HT-29 (cell line): ENCODE measurements around the gene CDH23. TPM values are rescaled to one million over a fixed set of nuclear protein-coding genes. Genes with fewer than 3 reads are reported as not detected.
A peak's percentile ranks its signal among the peaks of the same experiment; 100 is the strongest.

Experiments used
- DNase-seq: peaks from one replicate; pipeline ENCODE4 v3.0.0-alpha.2; 2015; ENCODE audit warnings: low spot score
- total RNA-seq: library from RNA; depleted of rRNA; stranded (reverse); fragments of >200 nt; shearing (Covaris generic); gene quantifications from 2 replicates; pipeline ENCODE4 v1.2.3, GENCODE V29; 2014

The CDH23 gene
- total RNA-seq, 1 experiment from 2014 or later = 0.05 TPM

- no peak for DNase-seq
Measured at GRCh38 chr10:71684356-71685173, 287.8 kb downstream of the CDH23 start.

- no peak for DNase-seq
Measured at GRCh38 chr10:71685554-71686232, 289.0 kb downstream of the CDH23 start.

- DNase-seq = no peak
Measured at GRCh38 chr10:71687077-71687476, 290.4 kb downstream of the CDH23 start.

GRCh38 chr10:71687480-71687879 lies 290.8 kb downstream of the CDH23 start:
- no peak for DNase-seq

- DNase-seq = no peak
Measured at GRCh38 chr10:71688256-71688655, 291.5 kb downstream of the CDH23 start.

GRCh38 chr10:71690094-71690720 lies 293.5 kb downstream of the CDH23 start:
- no peak for DNase-seq

- no peak for DNase-seq
Measured at GRCh38 chr10:71691405-71691804, 294.7 kb downstream of the CDH23 start.

- DNase-seq = no peak
Measured at GRCh38 chr10:71692598-71693306, 296.0 kb downstream of the CDH23 start.

GRCh38 chr10:71693377-71693776 lies 296.7 kb downstream of the CDH23 start:
- DNase-seq = no peak

- DNase-seq = no peak
Measured at GRCh38 chr10:71694039-71694501, 297.4 kb downstream of the CDH23 start.

GRCh38 chr10:71694567-71694968 lies 297.8 kb downstream of the CDH23 start:
- DNase-seq = no peak

- DNase-seq = no peak
Measured at GRCh38 chr10:71695502-71696476, 299.1 kb downstream of the CDH23 start.

GRCh38 chr10:71696628-71697326 lies 300.1 kb downstream of the CDH23 start:
- DNase-seq = peak; percentile 75

- no peak for DNase-seq
Measured at GRCh38 chr10:71697938-71698709, 301.4 kb downstream of the CDH23 start.

GRCh38 chr10:71698737-71699136 lies 302.0 kb downstream of the CDH23 start:
- DNase-seq = no peak

- no peak for DNase-seq
Measured at GRCh38 chr10:71700731-71701368, 304.1 kb downstream of the CDH23 start.

GRCh38 chr10:71701496-71702132 lies 304.9 kb downstream of the CDH23 start:
- DNase-seq = no peak

GRCh38 chr10:71703577-71703976 lies 306.9 kb downstream of the CDH23 start:
- no peak for DNase-seq
